VCaP (cell line): ENCODE data around the gene PTPRN2.

ENCODE experiments used
- H3K27ac ChIP-seq: fragments of 450-650 bp; 2 replicates; pipeline ENCODE4 v1.5.1; 2017
- CTCF ChIP-seq: fragments of 450-650 bp; conservative IDR thresholded peaks from 2 replicates; pipeline ENCODE4 v1.5.1; 2017; ENCODE audit warnings: mild to moderate bottlenecking, moderate library complexity

Gene PTPRN2

GRCh38 chr7:158239290-158239981 lies 348.2 kb downstream of the PTPRN2 start:
- H3K27ac ChIP-seq = peak overlapping the region; percentile 54
- TF ChIP-seq CTCF = no peak

- no peak for TF ChIP-seq CTCF
- H3K27ac ChIP-seq = peak overlapping the region; percentile 54
Observed at GRCh38 chr7:158238616-158239289, 348.9 kb downstream of the PTPRN2 start.

GRCh38 chr7:158237672-158238335 lies 349.8 kb downstream of the PTPRN2 start:
- H3K27ac ChIP-seq = peak overlapping the region; percentile 54
- no peak for TF ChIP-seq CTCF

GRCh38 chr7:158236400-158236799 lies 351.2 kb downstream of the PTPRN2 start:
- no peak overlapping the region for H3K27ac ChIP-seq

GRCh38 chr7:158235862-158236261 lies 351.8 kb downstream of the PTPRN2 start:
- no peak for TF ChIP-seq CTCF
- no peak overlapping the region for H3K27ac ChIP-seq

More at GRCh38 chr7:158236400-158236799, 351.2 kb downstream of the PTPRN2 start:
- no peak for TF ChIP-seq CTCF

- H3K27ac ChIP-seq = no peak overlapping the region
- TF ChIP-seq CTCF = no peak
Observed at GRCh38 chr7:158229945-158230344, 357.7 kb downstream of the PTPRN2 start.

GRCh38 chr7:158228986-158229385 lies 358.6 kb downstream of the PTPRN2 start:
- H3K27ac ChIP-seq = no peak overlapping the region
- peak; percentile 35; the same call in 1 of the 2 replicates for TF ChIP-seq CTCF
